HAP-1 (cell line): ENCODE data around the gene RBPJ.
A peak's percentile ranks its signal among the peaks of the same experiment; 100 is the strongest.

Experiments
- DNase-seq, 2 experiments: peaks; one replicate each; pipeline ENCODE4 v3.0.0-alpha.2; 2016 to 2020; ENCODE audit warnings: low spot score in 2 of 2
- H3K27me3 ChIP-seq: fragments of 250-450 bp; sonication (Bioruptor Pico); 2 replicates; pipeline ENCODE4 v1.5.1; 2020; ENCODE audit warnings: low read depth, mild to moderate bottlenecking, moderate library complexity
- H3K36me3 ChIP-seq: fragments of 250-450 bp; sonication (Bioruptor Pico); replicated peaks from 2 replicates; pipeline ENCODE4 v1.5.1; 2020; ENCODE audit warnings: mild to moderate bottlenecking
- H3K4me1 ChIP-seq: fragments of 250-450 bp; sonication (Bioruptor Pico); 2 replicates; pipeline ENCODE4 v1.5.1; 2020; ENCODE audit warnings: mild to moderate bottlenecking
- H3K4me3 ChIP-seq: fragments of 250-450 bp; sonication (Bioruptor Pico); 2 replicates; pipeline ENCODE4 v1.5.1; 2020; ENCODE audit warnings: mild to moderate bottlenecking, moderate library complexity
- H3K9me3 ChIP-seq: fragments of 250-450 bp; sonication (Bioruptor Pico); 2 replicates; pipeline ENCODE4 v1.5.1; 2020; ENCODE audit warnings: mild to moderate bottlenecking, moderate library complexity
- in situ Hi-C: fragments of 300-500 bp; cut with MboI; formaldehyde crosslinking; loops from 3 replicates; pipeline ENCODE4 v1.14.3; 2020; ENCODE audit warnings: low sequenced_read_pairs, inconsistent platforms, mixed read lengths

The RBPJ gene

DNA sequence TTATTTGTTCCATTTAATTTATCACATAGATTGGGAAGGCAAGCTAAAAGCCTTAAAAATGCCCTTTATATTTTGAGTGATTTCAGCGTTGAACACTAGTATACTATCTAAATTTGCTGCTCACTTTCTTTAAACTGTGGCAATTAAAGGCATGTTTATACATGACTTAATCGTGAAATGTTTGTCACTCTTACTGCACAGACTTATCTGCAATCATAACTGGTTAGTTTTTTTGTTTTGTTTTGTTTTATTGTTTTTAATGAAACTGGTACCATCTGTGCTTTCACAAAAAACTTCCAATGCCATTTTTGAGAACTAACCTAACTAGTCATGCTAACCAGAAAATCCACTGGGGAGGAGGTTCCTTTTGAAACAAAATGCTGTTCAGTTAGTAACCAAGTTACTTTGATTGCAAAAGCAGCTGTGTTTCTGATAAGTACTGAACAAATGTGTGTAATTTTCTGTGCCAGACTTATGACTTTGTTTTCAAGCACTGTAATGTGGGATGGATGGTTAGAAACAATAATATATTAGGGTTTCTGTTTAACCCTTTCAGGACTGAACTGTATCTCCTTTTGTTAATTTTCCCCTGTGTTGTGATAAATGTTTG, 113.3 kb downstream of the RBPJ start:
- Histone ChIP-seq H3K27me3 (no peaks in the 10 kb centered on the region), H3K4me1 (peaks cover 5% of the 10 kb centered on the region), H3K36me3 (peaks cover 24% of the 10 kb centered on the region), H3K9me3 (no peaks in the 10 kb centered on the region), H3K4me3 (no peak overlapping the region)
- no peak for DNase-seq
- in situ Hi-C loops = no loop called here

DNA sequence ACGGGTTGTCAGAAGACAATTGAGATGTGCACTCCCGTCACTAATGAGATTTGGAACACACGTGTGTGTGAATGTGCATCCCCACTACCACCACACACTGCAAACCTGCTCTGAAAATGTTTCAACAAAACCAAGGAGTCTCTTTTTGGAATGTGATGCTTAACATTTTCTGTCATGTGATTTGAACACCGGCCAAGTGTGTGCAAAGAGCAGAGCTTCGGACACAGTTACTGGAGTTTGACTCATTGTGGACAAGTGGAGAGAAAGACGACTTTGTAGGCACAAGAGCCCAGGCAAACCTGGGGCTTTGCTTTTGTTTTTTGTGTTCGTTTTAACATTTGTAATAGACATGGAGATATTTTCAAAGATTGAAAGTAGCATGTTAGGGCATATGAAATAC, 120.3 kb downstream of the RBPJ start:
- H3K4me1 ChIP-seq = no peaks in the 10 kb centered on the region
- no peaks in the 10 kb centered on the region for H3K27me3 ChIP-seq
- no peak for DNase-seq
- no peak overlapping the region for H3K4me3 ChIP-seq
- no peaks in the 10 kb centered on the region for H3K9me3 ChIP-seq
- no peaks in the 10 kb centered on the region for H3K36me3 ChIP-seq
- in situ Hi-C loops = no loop called here

DNA sequence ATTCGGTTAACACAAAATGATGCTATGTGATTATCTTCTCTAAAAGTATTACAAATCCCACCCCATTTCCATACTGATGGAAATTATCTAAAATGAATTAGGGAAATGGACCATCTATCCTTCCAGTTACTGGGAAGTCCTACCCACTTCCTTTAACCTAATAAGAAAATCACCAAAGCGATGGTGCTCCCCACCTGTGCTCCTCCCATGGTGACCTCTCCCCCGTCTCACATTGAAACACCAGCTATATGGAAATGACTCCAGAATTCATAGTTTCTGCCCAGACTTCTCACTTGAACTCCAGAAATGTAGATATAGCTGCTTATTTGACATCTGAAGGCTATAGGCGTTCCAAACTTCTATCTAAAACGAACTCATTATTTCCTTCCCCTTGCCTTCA, 121.0 kb downstream of the RBPJ start:
- H3K36me3 ChIP-seq = no peaks in the 10 kb centered on the region
- in situ Hi-C loops = no loop called here
- no peaks in the 10 kb centered on the region for H3K4me1 ChIP-seq
- no peak overlapping the region for H3K4me3 ChIP-seq
- DNase-seq = no peak
- H3K27me3 ChIP-seq = no peaks in the 10 kb centered on the region
- no peaks in the 10 kb centered on the region for H3K9me3 ChIP-seq

DNA sequence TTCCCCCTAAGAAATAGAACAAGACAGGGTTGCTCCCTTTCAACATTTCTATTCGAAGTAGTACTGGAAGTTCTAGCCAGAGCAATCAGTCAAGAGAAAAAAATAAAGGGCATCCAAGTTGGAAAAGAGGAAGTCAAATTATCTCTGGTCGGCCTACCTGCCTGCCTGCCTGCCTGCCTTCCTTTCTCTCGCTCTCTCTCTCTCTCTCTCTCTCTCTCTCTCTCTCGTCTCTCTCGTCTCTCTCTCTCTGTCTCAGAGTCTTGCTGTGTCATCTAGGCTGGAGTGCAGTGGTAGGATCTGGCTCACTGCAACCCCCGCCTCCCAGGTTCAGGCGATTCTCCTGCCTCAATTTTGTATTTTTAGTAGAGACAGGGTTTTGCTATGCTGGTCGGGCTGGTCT, 126.6 kb downstream of the RBPJ start:
- no peaks in the 10 kb centered on the region for H3K4me1 ChIP-seq
- no peaks in the 10 kb centered on the region for H3K27me3 ChIP-seq
- no peaks in the 10 kb centered on the region for H3K36me3 ChIP-seq
- DNase-seq = no peak
- H3K4me3 ChIP-seq = no peak overlapping the region
- H3K9me3 ChIP-seq = no peaks in the 10 kb centered on the region
- in situ Hi-C loops = no loop called here

DNA sequence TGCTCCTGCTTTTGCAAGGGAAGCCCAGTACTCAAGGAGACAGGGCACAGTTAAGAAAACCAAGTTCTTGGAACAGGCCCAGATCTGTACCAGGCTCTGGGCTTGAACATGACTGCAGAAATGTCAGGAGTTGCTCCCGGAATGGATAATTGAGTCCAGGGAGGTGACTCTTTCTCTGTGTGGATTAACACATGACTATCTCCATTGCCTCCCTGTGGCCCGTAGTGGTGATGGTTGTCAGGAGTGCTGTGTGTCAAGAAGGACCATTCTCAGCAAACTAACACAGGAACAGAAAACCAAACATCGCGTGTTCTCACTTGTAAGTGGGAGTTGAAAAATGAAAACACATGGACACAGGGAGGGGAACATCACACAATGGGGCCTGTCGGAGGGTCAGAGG, 129.6 kb downstream of the RBPJ start:
- in situ Hi-C loops = loop anchor here (25.0 kb wide), 1 partner anchor 562 kb away; no protein-coding TSS in a partner anchor
- H3K36me3 ChIP-seq = no peaks in the 10 kb centered on the region
- DNase-seq = no peak
- no peak overlapping the region for H3K4me3 ChIP-seq
- no peaks in the 10 kb centered on the region for H3K4me1 ChIP-seq
- H3K9me3 ChIP-seq = no peaks in the 10 kb centered on the region
- H3K27me3 ChIP-seq = no peaks in the 10 kb centered on the region

DNA sequence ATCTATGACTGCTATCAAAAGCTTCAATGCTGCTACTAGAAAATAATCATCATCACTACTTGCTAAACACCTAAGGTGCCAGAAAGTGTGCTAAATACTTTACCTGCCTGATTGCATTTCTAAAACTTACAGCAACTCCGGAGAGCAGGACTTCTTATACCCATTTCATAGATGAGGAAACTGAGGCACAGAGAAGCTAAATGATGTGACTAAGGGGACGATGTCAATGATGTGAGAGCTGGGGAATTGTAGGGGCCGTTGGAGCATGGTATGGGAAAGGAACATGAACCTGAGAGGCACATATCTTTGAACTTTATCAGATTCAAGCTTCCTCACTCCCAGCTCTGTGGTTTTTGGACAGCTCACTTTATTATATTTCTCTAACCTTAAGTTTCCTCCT, 130.8 kb downstream of the RBPJ start:
- no peaks in the 10 kb centered on the region for H3K4me1 ChIP-seq
- no peak overlapping the region for H3K4me3 ChIP-seq
- no peaks in the 10 kb centered on the region for H3K27me3 ChIP-seq
- H3K36me3 ChIP-seq = no peaks in the 10 kb centered on the region
- no peak for DNase-seq
- in situ Hi-C loops = loop anchor here (25.0 kb wide), 1 partner anchor 561 kb away; no protein-coding TSS in a partner anchor
- H3K9me3 ChIP-seq = no peaks in the 10 kb centered on the region

DNA sequence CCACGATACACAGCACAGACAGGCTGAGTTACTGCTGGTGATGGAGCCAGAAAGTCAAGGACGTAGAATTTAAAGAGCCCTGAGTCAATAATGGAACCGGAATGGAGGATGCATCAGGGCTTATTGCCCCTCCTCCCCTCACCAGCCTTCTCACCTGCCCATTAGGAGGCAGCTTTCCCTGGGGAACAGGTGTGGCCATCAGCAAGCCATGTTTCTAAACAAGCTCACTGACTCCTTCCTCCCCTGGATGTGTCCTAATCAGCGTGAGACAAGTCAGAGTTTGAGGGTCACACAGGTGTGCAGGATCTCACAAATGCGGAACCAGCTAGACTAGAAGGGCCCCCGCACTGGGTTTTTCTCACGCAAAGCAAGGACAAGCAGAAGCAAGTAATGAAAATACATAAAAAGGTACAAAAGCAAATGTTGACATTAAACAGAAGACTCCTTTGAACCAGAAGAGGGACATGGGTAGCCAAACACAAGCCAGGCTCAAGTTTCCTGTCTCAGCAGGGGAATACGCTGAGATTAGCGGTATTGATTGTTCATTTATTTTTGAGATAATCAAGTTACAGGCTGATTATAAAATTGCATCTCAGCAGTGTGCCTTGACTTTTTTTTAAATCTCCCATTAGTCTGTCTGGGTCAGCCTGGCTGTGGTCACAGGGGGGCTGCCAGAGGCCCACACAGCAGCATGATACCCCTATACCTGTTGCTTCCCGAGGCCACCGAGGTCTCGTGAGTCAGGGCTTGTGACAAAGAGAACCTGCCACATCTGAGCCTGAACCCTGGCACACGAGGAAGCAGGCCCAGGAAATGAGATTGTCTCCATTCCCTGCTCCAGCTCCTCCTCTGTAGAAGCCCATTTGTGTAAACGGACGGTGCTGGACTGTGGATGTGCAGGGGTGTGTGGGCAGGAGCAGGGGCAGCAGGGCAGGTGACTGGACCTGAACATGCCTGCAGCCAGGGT, 132.0 kb downstream of the RBPJ start:
- no peaks in the 10 kb centered on the region for H3K9me3 ChIP-seq
- DNase-seq = no peak
- H3K4me1 ChIP-seq = no peaks in the 10 kb centered on the region
- no peaks in the 10 kb centered on the region for H3K27me3 ChIP-seq
- in situ Hi-C loops = loop anchor here (25.0 kb wide), 1 partner anchor 559 kb away; no protein-coding TSS in a partner anchor
- no peak overlapping the region for H3K4me3 ChIP-seq
- no peaks in the 10 kb centered on the region for H3K36me3 ChIP-seq

DNA sequence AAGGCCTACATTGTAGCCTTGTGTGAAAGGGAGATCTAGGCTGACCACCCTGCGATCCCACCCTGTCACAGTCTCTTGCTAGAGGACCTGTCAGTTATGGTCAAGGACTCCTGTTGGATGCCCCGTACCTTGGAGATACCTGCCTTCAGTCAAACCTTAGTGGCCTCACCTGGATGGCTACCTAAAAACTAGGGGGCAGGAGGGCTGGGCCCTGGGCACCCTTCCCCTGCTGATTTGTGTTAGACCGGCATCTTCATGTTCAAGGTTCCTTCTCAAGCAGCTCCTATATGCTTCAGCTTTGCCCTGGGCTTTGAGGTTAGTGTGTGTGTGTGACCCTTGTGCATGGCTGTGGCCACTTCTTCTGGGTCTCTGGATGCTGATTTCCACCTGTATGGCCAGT, 134.1 kb downstream of the RBPJ start:
- no peak for DNase-seq
- Histone ChIP-seq H3K4me3 (no peak overlapping the region), H3K9me3 (no peaks in the 10 kb centered on the region), H3K27me3 (no peaks in the 10 kb centered on the region), H3K36me3 (no peaks in the 10 kb centered on the region), H3K4me1 (no peaks in the 10 kb centered on the region)
- in situ Hi-C loops = loop anchor here (25.0 kb wide), 1 partner anchor 557 kb away; no protein-coding TSS in a partner anchor

DNA sequence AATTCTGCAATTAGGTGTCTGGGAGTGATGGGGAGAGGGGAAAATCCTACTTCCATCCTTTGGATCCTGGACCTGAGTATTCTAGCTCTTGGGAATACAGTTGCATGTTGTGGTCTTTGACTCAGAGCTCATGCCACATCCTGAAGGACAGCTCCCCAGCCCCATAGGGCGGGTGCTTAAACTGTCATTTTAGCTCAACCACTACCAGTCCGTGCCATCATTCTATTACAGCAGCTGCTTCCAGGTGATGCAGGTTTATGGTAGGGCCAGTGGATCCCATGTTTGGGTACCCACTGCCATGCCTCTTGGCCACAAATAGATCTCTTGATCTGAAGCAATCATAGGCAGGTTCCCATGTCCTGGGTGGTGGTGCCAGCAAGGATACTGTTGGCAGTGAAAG, 134.8 kb downstream of the RBPJ start:
- in situ Hi-C loops = loop anchor here (25.0 kb wide), 1 partner anchor 557 kb away; no protein-coding TSS in a partner anchor
- H3K4me1 ChIP-seq = no peaks in the 10 kb centered on the region

DNA sequence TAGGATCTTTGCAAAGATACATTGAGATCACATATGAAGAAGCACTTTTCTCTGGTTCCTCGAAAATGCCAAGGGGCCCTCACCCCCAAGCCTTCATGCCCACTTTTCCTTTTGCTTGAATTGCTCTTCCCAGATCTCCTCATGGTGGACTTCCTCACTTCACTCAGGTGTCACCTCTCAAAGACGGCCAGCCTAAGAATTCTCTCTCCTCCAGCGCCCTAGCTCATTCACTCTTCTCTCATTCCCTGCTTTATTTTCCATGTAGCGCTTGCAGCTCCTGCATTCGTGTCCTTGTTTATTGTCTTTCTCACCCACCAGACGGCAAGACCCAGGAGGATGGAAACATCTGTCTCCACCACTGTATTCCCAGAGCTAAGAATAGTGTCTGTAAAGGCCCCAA, 136.6 kb downstream of the RBPJ start:
- no peak for DNase-seq
- H3K4me3 ChIP-seq = no peak overlapping the region
- in situ Hi-C loops = loop anchor here (25.0 kb wide), 1 partner anchor 555 kb away; no protein-coding TSS in a partner anchor
- no peaks in the 10 kb centered on the region for H3K9me3 ChIP-seq
- H3K4me1 ChIP-seq = no peaks in the 10 kb centered on the region
- H3K36me3 ChIP-seq = no peaks in the 10 kb centered on the region
- H3K27me3 ChIP-seq = no peaks in the 10 kb centered on the region

More for the DNA sequence above, 134.8 kb downstream of the RBPJ start:
- no peaks in the 10 kb centered on the region for H3K27me3 ChIP-seq
- H3K4me3 ChIP-seq = no peak overlapping the region
- H3K9me3 ChIP-seq = no peaks in the 10 kb centered on the region
- H3K36me3 ChIP-seq = no peaks in the 10 kb centered on the region
- no peak for DNase-seq

DNA sequence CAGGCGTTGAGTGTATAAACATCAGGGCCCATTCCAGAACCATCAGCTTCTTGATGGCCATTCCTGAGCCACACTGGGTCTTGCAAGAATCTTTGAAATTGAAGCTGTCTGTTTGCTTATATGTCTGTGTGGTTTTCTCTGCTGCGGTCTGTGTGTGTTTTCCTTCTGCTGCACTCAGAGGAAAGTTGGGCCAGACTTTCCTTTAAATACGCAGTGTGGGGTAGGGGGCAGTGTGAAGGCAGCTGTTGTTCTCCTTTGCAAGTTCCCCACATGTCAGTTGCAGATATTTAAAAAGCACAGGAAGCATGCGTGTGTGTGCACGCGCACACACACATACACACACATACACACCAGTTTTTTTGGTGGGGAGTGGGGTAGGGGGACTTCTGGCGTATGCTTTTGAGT, 137.3 kb downstream of the RBPJ start:
- H3K4me1 ChIP-seq = no peaks in the 10 kb centered on the region
- H3K36me3 ChIP-seq = no peaks in the 10 kb centered on the region
- H3K9me3 ChIP-seq = no peaks in the 10 kb centered on the region
- no peak for DNase-seq
- no peaks in the 10 kb centered on the region for H3K27me3 ChIP-seq
- no peak overlapping the region for H3K4me3 ChIP-seq
- in situ Hi-C loops = loop anchor here (25.0 kb wide), 1 partner anchor 554 kb away; no protein-coding TSS in a partner anchor

DNA sequence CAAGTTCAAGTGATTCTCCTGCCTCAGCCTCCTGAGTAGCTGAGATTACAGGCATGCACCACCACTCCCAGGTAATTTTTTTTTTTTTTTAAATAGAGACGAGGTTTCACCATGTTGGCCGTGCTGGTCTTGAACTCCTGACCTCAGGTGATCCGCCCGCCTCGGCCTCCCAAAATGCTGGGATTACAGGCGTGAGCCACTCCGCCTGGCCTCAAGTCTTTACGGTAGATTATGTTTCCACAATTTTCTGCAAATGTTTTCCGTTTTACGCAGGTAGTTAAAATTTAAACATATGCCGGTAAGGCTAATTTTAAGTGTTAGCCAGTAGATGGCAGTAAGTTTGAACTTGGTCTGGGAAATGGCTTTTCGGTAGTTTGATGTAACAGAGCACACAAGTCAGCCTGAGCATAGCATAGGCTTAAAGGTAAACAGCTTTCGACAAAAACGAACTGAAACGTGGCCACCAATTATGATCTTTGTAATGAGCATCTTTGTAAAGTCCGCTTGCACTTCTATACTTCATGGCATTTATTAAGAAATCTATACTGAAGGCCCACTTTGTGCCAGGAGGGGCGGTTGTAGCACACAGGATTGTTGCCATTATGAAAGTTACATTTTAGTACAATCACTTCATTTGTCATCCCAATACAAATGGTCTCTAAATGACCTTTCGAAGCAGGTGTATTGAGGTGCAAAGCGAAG, 138.4 kb downstream of the RBPJ start:
- in situ Hi-C loops = loop anchor here (25.0 kb wide), 1 partner anchor 553 kb away; no protein-coding TSS in a partner anchor
- peak; percentile 16 to 68 for DNase-seq
- Histone ChIP-seq H3K4me1 (no peaks in the 10 kb centered on the region), H3K9me3 (no peaks in the 10 kb centered on the region), H3K4me3 (no peak overlapping the region), H3K36me3 (no peaks in the 10 kb centered on the region), H3K27me3 (no peaks in the 10 kb centered on the region)

DNA sequence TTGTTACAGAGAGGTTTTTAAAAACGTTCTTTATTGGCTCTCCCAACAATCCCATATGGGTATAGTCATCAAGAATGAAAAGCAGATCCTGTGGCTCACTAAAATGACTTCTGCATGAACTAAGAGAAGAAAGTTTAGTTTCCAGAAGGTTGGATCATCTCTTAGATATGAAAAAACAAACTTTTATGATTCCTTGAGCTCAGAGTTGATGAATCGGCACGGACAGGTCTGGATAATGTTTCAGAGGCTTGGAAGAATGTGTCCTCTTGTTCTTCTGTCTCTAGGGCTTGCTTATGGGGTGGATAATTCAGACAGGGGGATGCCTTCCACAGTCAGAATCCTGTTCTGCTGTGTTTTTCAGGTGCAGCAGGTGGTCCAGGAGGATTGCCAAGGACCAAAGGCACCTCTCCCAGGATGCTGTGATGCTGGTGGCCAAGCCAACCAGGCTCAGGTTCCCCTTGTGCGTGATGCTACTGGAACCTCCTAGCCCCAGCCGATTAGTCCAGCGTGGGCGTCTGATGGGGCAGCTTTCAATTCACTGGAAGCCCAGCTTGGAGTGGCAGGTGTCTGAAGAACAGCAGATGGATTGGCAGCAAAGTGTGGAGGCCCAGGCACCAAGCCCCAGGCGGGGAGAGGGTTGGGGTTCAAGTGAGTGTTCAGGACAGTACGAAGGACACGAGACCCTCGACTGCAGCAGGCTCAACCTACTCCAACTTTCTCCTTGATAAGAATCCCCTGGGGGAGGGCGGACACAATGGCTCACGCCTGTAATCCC, 139.1 kb downstream of the RBPJ start:
- no peak for DNase-seq
- in situ Hi-C loops = loop anchor here (10.0 to 25.0 kb wide), 2 partner anchors 265 to 552 kb away; no protein-coding TSS in a partner anchor
- H3K36me3 ChIP-seq = no peaks in the 10 kb centered on the region
- H3K27me3 ChIP-seq = no peaks in the 10 kb centered on the region
- no peaks in the 10 kb centered on the region for H3K4me1 ChIP-seq
- no peaks in the 10 kb centered on the region for H3K9me3 ChIP-seq
- no peak overlapping the region for H3K4me3 ChIP-seq
